Cardiac fibroblast (primary cell): ENCODE measurements around the gene PANK2.
"Not testable (repeated sequence)": the region's sequence is repeated elsewhere in the genome, so short reads cannot be mapped to it uniquely, and the experiment has no call there.

ENCODE experiments used
- DNase-seq, 2 donors: peaks; one replicate each; pipeline versions ENCODE4 v3.0.0 to v3.0.0-alpha.2; 2010; ENCODE audit warnings: low read depth in 2 of 2
- H3K4me3 ChIP-seq, 2 donors: replicated peaks in 1 of 2; 1 replicate in 1 of 2; 2 replicates in 1 of 2; pipeline ENCODE4 v1.5.1; 2011; ENCODE audit warnings: low read depth in 2 of 2, low read length in 2 of 2, mild to moderate bottlenecking in 2 of 2, moderate library complexity in 1 of 2
- TF ChIP-seq, protein P1 (sequence below): IDR thresholded peaks from one replicate; pipeline ENCODE4 v1.5.1; 2011; ENCODE audit warnings: low read depth, mild to moderate bottlenecking, low read length, inconsistent platforms

The PANK2 gene

DNA sequence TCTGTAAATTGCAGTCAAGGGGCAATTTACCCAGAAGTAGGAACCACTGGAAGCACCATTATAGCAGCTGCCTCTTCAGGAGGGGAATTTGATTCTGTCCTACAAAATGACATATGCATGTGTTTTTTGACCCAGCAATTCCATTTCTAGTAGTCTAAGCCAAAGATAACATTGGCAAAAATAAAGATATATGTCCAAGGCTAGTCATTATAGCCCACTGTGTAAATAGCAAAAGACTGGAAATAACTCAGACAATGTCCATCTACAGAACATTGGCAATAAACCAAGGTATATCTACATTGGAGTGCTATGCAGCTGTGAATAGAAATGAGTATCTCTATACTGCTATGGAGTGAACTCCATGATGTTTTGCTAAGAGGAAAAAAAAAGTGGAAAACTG is 12.5 kb upstream of the PANK2 start:
- H3K4me3 ChIP-seq: no peak overlapping the region
- no peak for DNase-seq
- TF ChIP-seq, protein P1, sequence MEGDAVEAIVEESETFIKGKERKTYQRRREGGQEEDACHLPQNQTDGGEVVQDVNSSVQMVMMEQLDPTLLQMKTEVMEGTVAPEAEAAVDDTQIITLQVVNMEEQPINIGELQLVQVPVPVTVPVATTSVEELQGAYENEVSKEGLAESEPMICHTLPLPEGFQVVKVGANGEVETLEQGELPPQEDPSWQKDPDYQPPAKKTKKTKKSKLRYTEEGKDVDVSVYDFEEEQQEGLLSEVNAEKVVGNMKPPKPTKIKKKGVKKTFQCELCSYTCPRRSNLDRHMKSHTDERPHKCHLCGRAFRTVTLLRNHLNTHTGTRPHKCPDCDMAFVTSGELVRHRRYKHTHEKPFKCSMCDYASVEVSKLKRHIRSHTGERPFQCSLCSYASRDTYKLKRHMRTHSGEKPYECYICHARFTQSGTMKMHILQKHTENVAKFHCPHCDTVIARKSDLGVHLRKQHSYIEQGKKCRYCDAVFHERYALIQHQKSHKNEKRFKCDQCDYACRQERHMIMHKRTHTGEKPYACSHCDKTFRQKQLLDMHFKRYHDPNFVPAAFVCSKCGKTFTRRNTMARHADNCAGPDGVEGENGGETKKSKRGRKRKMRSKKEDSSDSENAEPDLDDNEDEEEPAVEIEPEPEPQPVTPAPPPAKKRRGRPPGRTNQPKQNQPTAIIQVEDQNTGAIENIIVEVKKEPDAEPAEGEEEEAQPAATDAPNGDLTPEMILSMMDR: no peak

DNA sequence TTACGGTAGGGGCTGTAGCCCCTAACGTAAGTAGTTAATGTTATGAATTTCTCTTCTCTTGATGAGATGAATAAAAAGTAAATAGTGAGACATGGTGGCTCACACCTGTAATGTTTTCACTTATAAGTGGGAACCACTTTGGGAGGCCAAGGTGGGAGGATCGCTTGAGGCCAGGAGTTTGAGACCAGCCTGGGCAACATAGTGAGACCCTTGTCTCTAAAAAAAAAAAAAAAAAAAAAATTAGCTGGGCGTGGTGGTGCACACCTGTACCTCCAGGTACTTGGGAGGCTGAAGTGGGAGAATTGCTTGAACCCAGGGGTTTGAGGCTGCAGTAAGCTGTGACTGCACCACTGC is 10.3 kb upstream of the PANK2 start:
- not testable (repeated sequence) for H3K4me3 ChIP-seq, DNase-seq

DNA sequence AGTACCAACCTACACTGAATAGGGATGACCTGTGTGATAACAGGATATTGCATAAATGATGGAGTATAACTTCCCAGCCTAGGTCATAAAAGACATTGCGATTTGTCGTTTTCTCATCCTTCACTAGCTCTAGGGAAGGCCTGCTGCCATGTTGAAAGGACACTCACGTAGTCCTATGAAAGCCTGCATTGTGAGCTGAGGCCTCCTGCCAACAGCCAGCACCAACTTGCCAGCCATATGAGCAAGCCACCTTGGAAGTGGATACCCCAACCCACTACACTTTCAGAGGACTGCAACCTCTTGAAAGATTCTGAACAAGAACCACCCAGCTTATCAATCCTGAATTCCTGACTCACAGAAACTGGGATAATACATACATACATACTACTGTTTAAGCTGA is 3.5 kb upstream of the PANK2 start:
- TF ChIP-seq, protein P1: no peak
- DNase-seq: no peak
- H3K4me3 ChIP-seq: no peak overlapping the region

DNA sequence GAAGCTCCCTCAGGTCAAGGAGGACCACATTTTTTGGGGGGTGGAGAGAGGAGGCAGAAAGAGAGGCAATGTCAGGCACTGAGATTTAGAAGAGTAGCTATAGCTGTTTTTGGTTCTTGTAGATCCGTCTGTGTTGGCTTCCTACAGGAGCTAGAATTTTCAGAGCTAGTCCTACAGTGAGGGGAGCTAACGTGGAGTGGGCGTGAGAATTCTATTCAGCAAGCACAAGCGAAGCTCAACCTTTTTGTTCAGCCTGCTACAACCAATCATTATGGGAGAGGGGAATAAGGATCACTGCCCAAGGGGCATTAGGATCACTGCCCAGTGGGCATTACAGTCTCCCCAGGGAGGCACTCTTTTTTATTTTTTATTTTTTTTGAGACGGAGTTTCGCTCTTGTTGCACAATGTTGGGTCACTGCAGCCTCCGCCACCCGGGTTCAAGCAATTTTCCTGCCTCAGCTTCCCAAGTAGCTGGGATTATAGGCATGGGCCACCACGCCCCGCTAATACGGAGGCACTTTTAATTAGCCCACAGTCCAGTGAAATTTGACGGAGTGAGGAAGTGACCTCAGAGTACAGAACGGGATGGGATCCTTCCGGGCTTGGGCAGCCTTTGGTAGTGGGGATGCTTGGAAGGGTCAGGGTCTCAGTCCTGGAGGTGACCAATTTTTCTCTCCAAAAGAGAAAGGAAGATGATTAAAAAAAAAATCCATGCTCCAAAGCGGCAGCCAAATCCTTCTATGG is 1.1 kb upstream of the PANK2 start:
- TF ChIP-seq, protein P1: no peak
- peak overlapping the region; percentile 90 to 99 for H3K4me3 ChIP-seq
- DNase-seq: peak in 1 of 2 donors; percentile 47

DNA sequence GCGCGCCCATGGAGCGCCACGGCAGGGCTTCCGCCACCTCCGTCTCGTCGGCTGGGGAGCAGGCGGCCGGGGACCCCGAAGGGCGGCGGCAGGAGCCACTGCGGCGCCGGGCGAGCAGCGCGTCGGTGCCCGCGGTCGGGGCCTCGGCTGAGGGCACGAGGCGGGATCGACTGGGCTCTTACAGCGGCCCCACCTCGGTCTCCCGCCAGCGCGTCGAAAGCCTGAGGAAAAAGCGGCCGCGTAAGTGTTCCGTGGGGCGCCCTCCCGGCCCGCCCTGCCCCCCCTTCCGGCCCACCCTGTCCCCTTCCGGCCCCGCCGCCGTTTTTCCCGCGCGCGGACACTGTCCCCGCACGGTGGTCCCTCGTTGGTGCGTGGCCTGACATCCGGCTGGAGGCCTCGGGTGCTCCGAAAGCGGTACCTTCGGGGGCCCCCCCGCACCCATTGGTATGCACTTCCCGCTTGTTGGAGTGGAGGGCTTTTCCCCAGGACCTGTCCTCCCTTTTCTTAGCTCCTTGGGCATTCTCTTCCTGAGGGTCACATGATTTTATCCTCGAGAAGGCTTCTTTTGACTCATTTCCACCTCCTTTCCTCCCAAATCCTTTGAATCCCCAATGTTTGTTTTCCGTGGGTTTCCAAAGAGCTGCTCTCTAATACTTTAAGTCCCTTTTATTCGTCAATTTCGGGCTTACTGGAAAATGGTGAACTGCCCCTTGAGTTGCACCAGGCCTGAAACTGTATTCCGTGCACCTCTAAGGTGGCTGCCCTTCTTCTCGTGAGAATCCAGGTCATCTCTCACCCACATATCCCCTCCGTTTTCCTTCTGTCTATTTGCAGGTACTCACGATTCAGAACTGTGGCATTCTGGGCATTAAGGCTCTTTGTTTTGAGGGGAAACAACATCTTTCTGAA is 556 bp downstream of the PANK2 start:
- peak overlapping the region; percentile 90 to 99 for H3K4me3 ChIP-seq
- DNase-seq: no peak
- TF ChIP-seq, protein P1: no peak

DNA sequence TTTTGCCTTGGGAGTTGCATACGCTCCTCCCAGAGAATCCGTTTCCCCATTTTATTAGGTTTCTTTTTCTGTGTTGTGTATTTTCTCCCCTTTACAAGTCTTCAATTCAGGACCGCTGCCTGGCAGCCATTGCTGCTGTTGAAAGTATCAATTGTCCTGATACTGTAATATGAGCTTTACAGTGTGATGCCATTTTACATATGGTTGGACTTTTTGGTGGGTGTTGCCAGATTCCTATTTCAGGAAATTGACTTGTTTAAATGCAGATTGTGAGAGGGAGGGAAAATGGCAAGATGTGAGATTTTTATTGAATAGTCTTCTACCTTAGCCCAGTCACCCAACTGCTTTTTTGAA is 1.2 kb downstream of the PANK2 start:
- H3K4me3 ChIP-seq: peak overlapping the region; percentile 90 to 99
- peak in 1 of 2 donors; percentile 37 for DNase-seq
- TF ChIP-seq, protein P1: no peak

DNA sequence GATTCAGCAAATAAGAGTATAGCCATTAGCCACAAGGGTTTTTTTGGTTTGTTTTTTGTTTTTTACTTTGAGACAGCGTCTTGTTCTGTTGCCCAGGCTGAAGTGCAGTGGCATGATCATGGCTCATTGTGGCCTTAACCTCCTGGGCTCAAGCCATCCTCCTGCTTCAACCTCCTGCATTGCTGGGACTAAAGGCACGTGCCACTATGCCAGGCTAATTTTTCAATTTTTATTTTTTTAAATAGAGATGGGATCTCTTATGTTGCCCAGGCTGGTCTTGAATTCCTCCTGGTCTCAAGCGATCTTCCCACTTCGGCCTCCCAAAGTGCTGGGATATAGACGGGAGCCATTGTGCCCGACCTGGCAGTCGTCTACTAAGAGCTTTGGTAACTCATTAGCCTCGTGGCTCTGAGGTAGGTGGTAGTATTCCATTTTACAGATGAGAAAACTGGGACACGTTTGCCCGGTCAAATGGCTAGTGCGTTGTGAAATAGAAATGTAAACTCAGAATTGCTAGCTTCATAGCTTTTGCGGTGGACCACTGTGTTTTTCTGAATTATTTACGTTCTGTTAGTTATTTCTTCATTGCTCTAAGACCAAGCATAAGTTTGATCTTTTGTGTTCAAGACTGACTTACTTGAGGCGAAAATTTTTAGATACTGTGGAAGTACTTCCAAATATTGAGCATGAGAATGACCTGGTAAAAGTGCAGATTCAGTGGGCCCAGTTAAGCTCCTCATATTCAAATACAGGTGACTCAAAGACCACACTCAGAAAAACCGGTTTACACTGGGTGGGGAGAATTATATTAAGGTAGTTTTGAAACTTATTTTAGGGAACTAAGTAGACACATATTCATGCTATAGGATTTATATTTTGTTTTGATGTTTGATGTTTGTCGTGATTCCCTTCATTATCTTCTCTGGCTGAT is 2.1 kb downstream of the PANK2 start:
- peak overlapping the region; percentile 90 to 99 for H3K4me3 ChIP-seq
- no peak for DNase-seq
- TF ChIP-seq, protein P1: no peak
